A549 (cell line): ENCODE data around the gene CDY2A.
"Not testable (repeated sequence)": the region's sequence is repeated elsewhere in the genome, so short reads cannot be mapped to it uniquely, and the experiment has no call there.

Experiments
- EP300 ChIP-seq, 2 experiments: fragments of >200 bp; sonication (Bioruptor Twin); formaldehyde crosslinking; IDR thresholded peaks; 2 replicates in 1 of 2; 3 replicates in 1 of 2; pipeline ENCODE4 v1.6.1; 2016 to 2017
- JUN ChIP-seq, 2 experiments: fragments of >200 bp; sonication (Bioruptor Twin); formaldehyde crosslinking; IDR thresholded peaks; 2 replicates in 1 of 2; 3 replicates in 1 of 2; pipeline ENCODE4 v1.6.1; 2016 to 2017
- POLR2A ChIP-seq: IDR thresholded peaks from 2 replicates; pipeline ENCODE4 v1.6.1; 2012; ENCODE audit warnings: mild to moderate bottlenecking, low read length
- TF ChIP-seq, protein P1 (sequence below): fragments of >200 bp; sonication (Bioruptor Twin); formaldehyde crosslinking; IDR thresholded peaks from 3 replicates; pipeline ENCODE4 v1.5.1; 2016
- TF ChIP-seq, protein P2 (sequence below): IDR thresholded peaks from 2 replicates; pipeline ENCODE4 v1.6.1; 2012; ENCODE audit warnings: low read depth, borderline replicate concordance

DNA sequence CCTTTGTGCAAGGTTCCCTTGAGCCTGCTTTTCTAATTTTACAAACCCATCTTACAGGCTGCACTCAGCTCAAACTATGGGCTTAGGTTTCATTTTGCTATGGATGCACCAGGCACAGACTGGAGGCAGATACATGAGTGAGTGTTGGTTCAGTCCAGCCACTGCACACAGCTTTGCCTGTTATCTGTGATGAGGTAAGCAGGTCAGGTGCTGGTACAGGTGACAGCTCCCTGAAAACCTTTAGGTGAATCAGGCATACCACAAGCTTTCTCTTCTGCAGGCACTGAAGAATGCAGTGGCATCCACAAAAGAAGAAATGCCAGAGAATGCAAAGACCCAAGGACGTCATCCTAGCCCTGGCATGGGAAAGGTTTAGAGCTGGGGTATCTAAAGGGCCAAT lies 3.3 kb downstream of the CDY2A start:
- not testable (repeated sequence) for TF ChIP-seq JUN (IDR thresholded peaks at IDR 0.05); POLR2A; EP300 (IDR thresholded peaks at IDR 0.05)
- TF ChIP-seq, protein P1, sequence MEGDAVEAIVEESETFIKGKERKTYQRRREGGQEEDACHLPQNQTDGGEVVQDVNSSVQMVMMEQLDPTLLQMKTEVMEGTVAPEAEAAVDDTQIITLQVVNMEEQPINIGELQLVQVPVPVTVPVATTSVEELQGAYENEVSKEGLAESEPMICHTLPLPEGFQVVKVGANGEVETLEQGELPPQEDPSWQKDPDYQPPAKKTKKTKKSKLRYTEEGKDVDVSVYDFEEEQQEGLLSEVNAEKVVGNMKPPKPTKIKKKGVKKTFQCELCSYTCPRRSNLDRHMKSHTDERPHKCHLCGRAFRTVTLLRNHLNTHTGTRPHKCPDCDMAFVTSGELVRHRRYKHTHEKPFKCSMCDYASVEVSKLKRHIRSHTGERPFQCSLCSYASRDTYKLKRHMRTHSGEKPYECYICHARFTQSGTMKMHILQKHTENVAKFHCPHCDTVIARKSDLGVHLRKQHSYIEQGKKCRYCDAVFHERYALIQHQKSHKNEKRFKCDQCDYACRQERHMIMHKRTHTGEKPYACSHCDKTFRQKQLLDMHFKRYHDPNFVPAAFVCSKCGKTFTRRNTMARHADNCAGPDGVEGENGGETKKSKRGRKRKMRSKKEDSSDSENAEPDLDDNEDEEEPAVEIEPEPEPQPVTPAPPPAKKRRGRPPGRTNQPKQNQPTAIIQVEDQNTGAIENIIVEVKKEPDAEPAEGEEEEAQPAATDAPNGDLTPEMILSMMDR: not testable (repeated sequence)
- TF ChIP-seq, protein P2, sequence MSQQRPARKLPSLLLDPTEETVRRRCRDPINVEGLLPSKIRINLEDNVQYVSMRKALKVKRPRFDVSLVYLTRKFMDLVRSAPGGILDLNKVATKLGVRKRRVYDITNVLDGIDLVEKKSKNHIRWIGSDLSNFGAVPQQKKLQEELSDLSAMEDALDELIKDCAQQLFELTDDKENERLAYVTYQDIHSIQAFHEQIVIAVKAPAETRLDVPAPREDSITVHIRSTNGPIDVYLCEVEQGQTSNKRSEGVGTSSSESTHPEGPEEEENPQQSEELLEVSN: not testable (repeated sequence)
